ENCODE results near the gene SERPINE2. TPM values are rescaled to one million over a fixed set of nuclear protein-coding genes. Genes with fewer than 3 reads are reported as not detected.

Gene SERPINE2
- total RNA-seq, 6 donors from 2014 or later = 1.0 to 11.7 (median 3.3) TPM

DNA sequence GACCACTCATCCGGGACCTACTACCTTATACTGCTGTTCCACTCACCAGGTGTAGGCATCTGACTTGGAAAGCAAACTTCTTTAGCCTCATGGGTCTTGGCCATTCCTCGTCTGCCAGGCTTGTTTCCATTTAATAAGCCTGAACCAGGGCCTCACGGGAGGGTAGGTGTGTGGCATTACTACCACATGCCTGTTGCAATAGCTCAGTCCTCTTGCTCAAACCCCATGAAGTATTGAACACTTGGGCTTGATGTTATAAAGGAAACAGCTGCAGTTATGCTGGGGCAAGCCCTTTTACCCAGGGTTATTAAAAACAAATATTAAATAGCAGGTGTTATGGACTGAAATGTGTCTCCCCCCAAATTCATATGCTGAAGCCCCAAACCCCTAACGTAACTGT lies 60.6 kb downstream of the SERPINE2 start:
- DNase-seq (no peak), ATAC-seq (ENCODE audit: low FRiP score in 2 of 2) (no peak)
- Histone ChIP-seq H3K4me1 (no peaks in the 10 kb centered on the region), H3K4me3 (no peak overlapping the region), H3K9me3 (no peaks in the 10 kb centered on the region), H3K27ac (no peak overlapping the region), H3K27me3 (no peaks in the 10 kb centered on the region), H3K36me3 (no peaks in the 10 kb centered on the region)
- 75 to 80% methylated on average over 4 of the region's 4 CpGs for WGBS, 2 donors
- TF ChIP-seq POLR2AphosphoS5 (IDR thresholded peaks at IDR 0.05) (no peak), EP300 (IDR thresholded peaks at IDR 0.05) (no peak), CTCF (IDR thresholded peaks at IDR 0.05) (no peak), POLR2A (IDR thresholded peaks at IDR 0.05) (no peak)

GRCh38 chr2:223976635-223977226 lies 62.4 kb downstream of the SERPINE2 start:
- WGBS, 2 donors = 72 to 83% methylated on average over 3 of the region's 3 CpGs
- DNase-seq = no peak
- Histone ChIP-seq H3K4me1 (no peaks in the 10 kb centered on the region), H3K9me3 (no peaks in the 10 kb centered on the region), H3K4me3 (no peak overlapping the region), H3K36me3 (no peaks in the 10 kb centered on the region), H3K27me3 (no peaks in the 10 kb centered on the region), H3K27ac (no peak overlapping the region)
- ATAC-seq (ENCODE audit: low FRiP score in 2 of 2) = no peak
- TF ChIP-seq EP300 (IDR thresholded peaks at IDR 0.05) (no peak), CTCF (IDR thresholded peaks at IDR 0.05) (no peak), POLR2A (IDR thresholded peaks at IDR 0.05) (no peak), POLR2AphosphoS5 (IDR thresholded peaks at IDR 0.05) (no peak)

GRCh38 chr2:223973606-223974005 lies 65.5 kb downstream of the SERPINE2 start:
- Histone ChIP-seq H3K36me3 (peaks cover 0 to 5% (median 0%) of the 10 kb centered on the region in 4 donors), H3K27ac (no peak overlapping the region), H3K4me3 (no peak overlapping the region), H3K4me1 (peaks cover 0 to 3% (median 0%) of the 10 kb centered on the region in 4 donors), H3K9me3 (no peaks in the 10 kb centered on the region), H3K27me3 (no peaks in the 10 kb centered on the region)
- 96 to 100% methylated on average over 3 of the region's 3 CpGs for WGBS, 2 donors
- TF ChIP-seq CTCF (IDR thresholded peaks at IDR 0.05) (no peak), EP300 (IDR thresholded peaks at IDR 0.05) (no peak), POLR2AphosphoS5 (IDR thresholded peaks at IDR 0.05) (no peak), POLR2A (IDR thresholded peaks at IDR 0.05) (no peak)
- no peak for ATAC-seq (ENCODE audit: low FRiP score in 2 of 2)
- no peak for DNase-seq

GRCh38 chr2:223972656-223973102 lies 66.4 kb downstream of the SERPINE2 start:
- 84 to 86% methylated on average over 7 of the region's 7 CpGs for WGBS, 2 donors

More at GRCh38 chr2:223972656-223973102, 66.4 kb downstream of the SERPINE2 start:
- H3K36me3 ChIP-seq = peaks cover 0 to 14% (median 4%) of the 10 kb centered on the region in 4 donors
- H3K4me1 ChIP-seq = peaks cover 0 to 3% (median 0%) of the 10 kb centered on the region in 4 donors
- H3K4me3 ChIP-seq = no peak overlapping the region
- H3K27ac ChIP-seq = no peak overlapping the region
- TF ChIP-seq POLR2A (IDR thresholded peaks at IDR 0.05) = no peak
- TF ChIP-seq POLR2AphosphoS5 (IDR thresholded peaks at IDR 0.05) = no peak
- TF ChIP-seq EP300 (IDR thresholded peaks at IDR 0.05) = no peak
- no peak for TF ChIP-seq CTCF (IDR thresholded peaks at IDR 0.05)
- H3K9me3 ChIP-seq = no peaks in the 10 kb centered on the region
- DNase-seq (no peak), ATAC-seq (ENCODE audit: low FRiP score in 2 of 2) (no peak)
- H3K27me3 ChIP-seq = no peaks in the 10 kb centered on the region

All from upper lobe of left lung (tissue), 6 donors.